Neuron (in vitro differentiated cells): Measurements from ENCODE around the gene DNA2.

Experiments used
- H2AFZ ChIP-seq: one replicate; pipeline ENCODE4 v1.6.1; 2013; ENCODE audit warnings: low read depth, mild to moderate bottlenecking, inconsistent platforms, low read length, moderate library complexity
- H3K27me3 ChIP-seq: one replicate; pipeline ENCODE4 v1.6.1; 2013; ENCODE audit warnings: low read length; ENCODE audit not compliant: insufficient read depth
- H3K36me3 ChIP-seq: one replicate; pipeline ENCODE4 v1.6.1; 2013; ENCODE audit warnings: low read length; ENCODE audit not compliant: insufficient read depth
- H3K4me1 ChIP-seq: one replicate; pipeline ENCODE4 v1.6.1; 2013; ENCODE audit warnings: low read length; ENCODE audit not compliant: insufficient read depth
- H3K4me3 ChIP-seq: 2 replicates; pipeline ENCODE4 v1.5.1; 2013; ENCODE audit warnings: mild to moderate bottlenecking, low read length, moderate library complexity
- H3K9me3 ChIP-seq: one replicate; pipeline ENCODE4 v1.6.1; 2013; ENCODE audit warnings: low read length

The DNA2 gene

GRCh38 chr10:68367121-68367520 lies 104.7 kb downstream of the DNA2 start:
- Histone ChIP-seq H3K4me1 (no peaks in the 10 kb centered on the region), H3K36me3 (peaks cover 62% of the 10 kb centered on the region)

GRCh38 chr10:68366600-68366999 lies 105.2 kb downstream of the DNA2 start:
- Histone ChIP-seq H3K4me3 (no peak overlapping the region), H3K9me3 (peaks cover 3% of the 10 kb centered on the region), H3K36me3 (peaks cover 61% of the 10 kb centered on the region), H3K4me1 (no peaks in the 10 kb centered on the region), H2AFZ (no peak overlapping the region), H3K27me3 (no peaks in the 10 kb centered on the region)

More at GRCh38 chr10:68367121-68367520, 104.7 kb downstream of the DNA2 start:
- Histone ChIP-seq H3K27me3 (no peaks in the 10 kb centered on the region), H2AFZ (no peak overlapping the region), H3K9me3 (peaks cover 8% of the 10 kb centered on the region), H3K4me3 (no peak overlapping the region)

GRCh38 chr10:68365611-68366010 lies 106.2 kb downstream of the DNA2 start:
- Histone ChIP-seq H3K36me3 (peaks cover 64% of the 10 kb centered on the region), H3K4me3 (no peak overlapping the region), H3K9me3 (no peaks in the 10 kb centered on the region), H2AFZ (no peak overlapping the region), H3K27me3 (no peaks in the 10 kb centered on the region), H3K4me1 (no peaks in the 10 kb centered on the region)

GRCh38 chr10:68364101-68364886 lies 107.5 kb downstream of the DNA2 start:
- Histone ChIP-seq H3K4me1 (no peaks in the 10 kb centered on the region), H3K27me3 (no peaks in the 10 kb centered on the region), H3K36me3 (peaks cover 52% of the 10 kb centered on the region), H2AFZ (no peak overlapping the region), H3K9me3 (no peaks in the 10 kb centered on the region), H3K4me3 (no peak overlapping the region)
